ENCODE results near the gene ALG12. TPM values are rescaled to one million over a fixed set of nuclear protein-coding genes. Genes with fewer than 3 reads are reported as not detected.

Gene ALG12
- total RNA-seq, 1 donor from 2014 or later: 23.2 TPM

- H3K9me3 Mint-ChIP-seq (ENCODE audit: unreplicated experiment): no peaks in the 10 kb centered on the region
Observed at GRCh38 chr22:49954354-49954753, 36.1 kb upstream of the ALG12 start.

DNA sequence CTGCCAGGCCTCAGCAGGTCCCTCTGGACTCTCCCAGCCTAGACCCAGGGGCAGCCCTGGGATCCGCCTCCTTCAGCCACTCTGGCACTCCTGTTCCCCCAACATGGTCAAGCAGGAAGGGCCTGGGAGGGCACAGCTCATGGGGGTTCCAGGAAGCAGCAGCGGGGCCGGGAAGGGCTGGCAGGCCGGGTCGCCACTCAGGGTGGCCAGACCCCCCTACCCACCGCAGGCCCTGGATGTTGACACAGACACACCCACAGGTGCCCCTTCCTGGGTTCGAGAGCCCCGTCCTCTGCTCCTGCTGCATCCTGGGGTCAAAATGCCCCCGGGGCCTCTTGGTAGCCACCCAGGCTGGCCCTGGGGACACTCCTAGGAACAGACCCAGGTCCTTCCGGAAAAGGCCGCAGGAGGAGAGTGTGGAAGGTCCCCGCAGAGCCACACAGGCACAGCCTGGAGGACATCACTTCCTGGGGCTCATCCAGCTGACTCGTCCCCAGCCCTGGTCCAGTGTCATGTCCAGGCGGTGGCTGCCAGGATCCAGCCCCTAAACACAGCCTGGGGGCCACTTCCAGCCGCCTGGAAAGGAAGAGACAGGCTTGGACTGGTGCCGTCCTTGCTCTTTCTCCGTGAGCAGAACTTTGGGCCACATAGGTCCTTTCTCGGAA, 35.6 kb upstream of the ALG12 start:
- TF ChIP-seq, protein P1, sequence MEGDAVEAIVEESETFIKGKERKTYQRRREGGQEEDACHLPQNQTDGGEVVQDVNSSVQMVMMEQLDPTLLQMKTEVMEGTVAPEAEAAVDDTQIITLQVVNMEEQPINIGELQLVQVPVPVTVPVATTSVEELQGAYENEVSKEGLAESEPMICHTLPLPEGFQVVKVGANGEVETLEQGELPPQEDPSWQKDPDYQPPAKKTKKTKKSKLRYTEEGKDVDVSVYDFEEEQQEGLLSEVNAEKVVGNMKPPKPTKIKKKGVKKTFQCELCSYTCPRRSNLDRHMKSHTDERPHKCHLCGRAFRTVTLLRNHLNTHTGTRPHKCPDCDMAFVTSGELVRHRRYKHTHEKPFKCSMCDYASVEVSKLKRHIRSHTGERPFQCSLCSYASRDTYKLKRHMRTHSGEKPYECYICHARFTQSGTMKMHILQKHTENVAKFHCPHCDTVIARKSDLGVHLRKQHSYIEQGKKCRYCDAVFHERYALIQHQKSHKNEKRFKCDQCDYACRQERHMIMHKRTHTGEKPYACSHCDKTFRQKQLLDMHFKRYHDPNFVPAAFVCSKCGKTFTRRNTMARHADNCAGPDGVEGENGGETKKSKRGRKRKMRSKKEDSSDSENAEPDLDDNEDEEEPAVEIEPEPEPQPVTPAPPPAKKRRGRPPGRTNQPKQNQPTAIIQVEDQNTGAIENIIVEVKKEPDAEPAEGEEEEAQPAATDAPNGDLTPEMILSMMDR (IDR thresholded peaks at IDR 0.05; ENCODE audit: unreplicated experiment): no peak
- H3K4me1 Mint-ChIP-seq (ENCODE audit: unreplicated experiment): peaks cover 9% of the 10 kb centered on the region
- H3K9me3 Mint-ChIP-seq (ENCODE audit: unreplicated experiment): no peaks in the 10 kb centered on the region
- peaks cover 6% of the 10 kb centered on the region for H3K27me3 Mint-ChIP-seq (ENCODE audit: unreplicated experiment)
- no peak overlapping the region for H3K27ac Mint-ChIP-seq (ENCODE audit: unreplicated experiment)
- DNase-seq (ENCODE audit: low spot score): no peak
- H3K4me3 Mint-ChIP-seq (ENCODE audit: unreplicated experiment): no peak overlapping the region
- H3K36me3 Mint-ChIP-seq (ENCODE audit: low read depth, unreplicated experiment): no peaks in the 10 kb centered on the region

More at GRCh38 chr22:49954354-49954753, 36.1 kb upstream of the ALG12 start:
- no peak overlapping the region for H3K4me3 Mint-ChIP-seq (ENCODE audit: unreplicated experiment)
- no peak for DNase-seq (ENCODE audit: low spot score)
- TF ChIP-seq, protein P1 (IDR thresholded peaks at IDR 0.05; ENCODE audit: unreplicated experiment): no peak
- no peak overlapping the region for H3K27ac Mint-ChIP-seq (ENCODE audit: unreplicated experiment)
- no peaks in the 10 kb centered on the region for H3K36me3 Mint-ChIP-seq (ENCODE audit: low read depth, unreplicated experiment)
- H3K4me1 Mint-ChIP-seq (ENCODE audit: unreplicated experiment): peaks cover 14% of the 10 kb centered on the region
- peaks cover 8% of the 10 kb centered on the region for H3K27me3 Mint-ChIP-seq (ENCODE audit: unreplicated experiment)

- TF ChIP-seq, protein P1 (IDR thresholded peaks at IDR 0.05; ENCODE audit: unreplicated experiment): no peak
- DNase-seq (ENCODE audit: low spot score): no peak
- Mint-ChIP-seq H3K27me3 (ENCODE audit: unreplicated experiment) (peaks cover 6% of the 10 kb centered on the region), H3K4me1 (ENCODE audit: unreplicated experiment) (peaks cover 3% of the 10 kb centered on the region), H3K4me3 (ENCODE audit: unreplicated experiment) (no peak overlapping the region), H3K36me3 (ENCODE audit: low read depth, unreplicated experiment) (no peaks in the 10 kb centered on the region), H3K9me3 (ENCODE audit: unreplicated experiment) (no peaks in the 10 kb centered on the region), H3K27ac (ENCODE audit: unreplicated experiment) (no peak overlapping the region)
Observed at GRCh38 chr22:49953027-49953679, 34.9 kb upstream of the ALG12 start.

GRCh38 chr22:49951986-49952896, 34.0 kb upstream of the ALG12 start:
- TF ChIP-seq, protein P1 (IDR thresholded peaks at IDR 0.05; ENCODE audit: unreplicated experiment): no peak
- no peak for DNase-seq (ENCODE audit: low spot score)
- no peaks in the 10 kb centered on the region for H3K9me3 Mint-ChIP-seq (ENCODE audit: unreplicated experiment)
- peaks cover 6% of the 10 kb centered on the region for H3K27me3 Mint-ChIP-seq (ENCODE audit: unreplicated experiment)
- H3K27ac Mint-ChIP-seq (ENCODE audit: unreplicated experiment): no peak overlapping the region
- no peak overlapping the region for H3K4me3 Mint-ChIP-seq (ENCODE audit: unreplicated experiment)
- H3K36me3 Mint-ChIP-seq (ENCODE audit: low read depth, unreplicated experiment): no peaks in the 10 kb centered on the region
- H3K4me1 Mint-ChIP-seq (ENCODE audit: unreplicated experiment): no peaks in the 10 kb centered on the region
